Measurements from ENCODE around the gene CHEK2. TPM values are rescaled to one million over a fixed set of nuclear protein-coding genes. Genes with fewer than 3 reads are reported as not detected.

Gene CHEK2
- total and polyA plus RNA-seq, 2 of the 4 experiments (the other 2 are of a cell fraction): 9.9 to 16.1 TPM

GRCh38 chr22:28728621-28729313, 12.9 kb downstream of the CHEK2 start:
- in situ Hi-C loops (cut with MboI; ENCODE audit: low sequenced_read_pairs): no loop called here
- H3K9me3 ChIP-seq (ENCODE audit: control insufficient read depth, insufficient read depth, low read length): no peaks in the 10 kb centered on the region
- no peak overlapping the region for H3K4me3 ChIP-seq (ENCODE audit: insufficient read depth, low read depth, low read length)
- H3K36me3 ChIP-seq (ENCODE audit: control insufficient read depth, insufficient read depth, low read length): peaks cover 2% of the 10 kb centered on the region; the same call in 1 of the 2 replicates
- CTCF ChIA-PET: no interaction called here
- no TSS peak for BruUV-seq (replicated peaks)
- H4K91ac ChIP-seq (ENCODE audit: insufficient read depth, low read depth, low read length): no peak overlapping the region
- H4K20me1 ChIP-seq (ENCODE audit: insufficient read depth, low read length): no peaks in the 10 kb centered on the region
- no peak overlapping the region for H4K8ac ChIP-seq (ENCODE audit: low read depth in 2 of 2, low read length in 2 of 2)
- no peaks in the 10 kb centered on the region for H3K27me3 ChIP-seq (ENCODE audit: control insufficient read depth, insufficient read depth, low read length)
- no peak overlapping the region for H2AFZ ChIP-seq (replicated peaks; ENCODE audit: low read length, poor library complexity)
- 93% methylated on average over 5 of the region's 10 CpGs; no CpG with 5 or more reads in 1 of the 2 experiments for WGBS, 2 experiments (ENCODE audit: extremely low coverage in 2 of 2, insufficient read length in 1 of 2)
- H2AK9ac ChIP-seq (replicated peaks; ENCODE audit: low read depth, low read length, poor library complexity): no peak overlapping the region
- ATAC-seq (ENCODE audit: low read depth): no peak
- POLR2A ChIA-PET (ENCODE audit: unreplicated experiment): no interaction called here
- H3K4me2 ChIP-seq (ENCODE audit: low read depth, low read length): no peak overlapping the region
- no peak overlapping the region for H2BK15ac ChIP-seq (ENCODE audit: low read depth, low read length)
- H3K4me1 ChIP-seq (ENCODE audit: control insufficient read depth, insufficient read depth, low read length): peaks cover 2% of the 10 kb centered on the region
- H3K79me1 ChIP-seq (ENCODE audit: low read depth in 1 of 2, low read length in 2 of 2): peaks cover 0 to 5% of the 10 kb centered on the region in 2 experiments; a peak in 1 of 4 replicates
- no peak overlapping the region for H3K9ac ChIP-seq (ENCODE audit: low read depth, low read length)
- dilution Hi-C loops (cut with HindIII; ENCODE audit: low sequenced_read_pairs, unreplicated experiment): no loop called here
- H2BK5ac ChIP-seq (ENCODE audit: low read depth, low read length, poor library complexity, severe bottlenecking): no peak overlapping the region
- H3K23ac ChIP-seq (ENCODE audit: low read depth, low read length): no peak overlapping the region
- intact Hi-C loops (cut with micrococcal nuclease): no loop called here
- no peak overlapping the region for H3K56ac ChIP-seq (ENCODE audit: extremely low read depth, insufficient read depth, low read length)
- no peak overlapping the region for H3K14ac ChIP-seq (replicated peaks; ENCODE audit: low read depth, low read length)
- H3K4ac ChIP-seq (ENCODE audit: low read depth, low read length): no peak overlapping the region
- no peak overlapping the region for H2AK5ac ChIP-seq (ENCODE audit: low read depth, low read length)
- no peak for DNase-seq
- H3K27ac ChIP-seq (ENCODE audit: insufficient read depth, low read length): no peak overlapping the region
- no peak overlapping the region for H2BK120ac ChIP-seq (ENCODE audit: low read depth, low read length)
- H3K18ac ChIP-seq (ENCODE audit: low read depth, low read length): no peak overlapping the region
- no peak overlapping the region for H4K5ac ChIP-seq (ENCODE audit: low read depth, low read length)
- peaks cover 8% of the 10 kb centered on the region for H3K9me1 ChIP-seq (ENCODE audit: insufficient read depth, low read length)
- no peak for TF ChIP-seq MAZ (IDR thresholded peaks at IDR 0.05; ENCODE audit: borderline replicate concordance, low read depth, low read length)
- no peak for TF ChIP-seq SMC3 (IDR thresholded peaks at IDR 0.05; ENCODE audit: low read depth, low read length)
- TF ChIP-seq BHLHE40 (IDR thresholded peaks at IDR 0.05; ENCODE audit: low read depth, low read length): no peak
- TF ChIP-seq CTCF (conservative IDR thresholded peaks at IDR 0.05; ENCODE audit: low read depth, low read length): no peak
- TF ChIP-seq POLR2A (IDR thresholded peaks at IDR 0.05; ENCODE audit: low read depth, low read length): no peak
- no peak for TF ChIP-seq NFE2L2 (IDR thresholded peaks at IDR 0.05; ENCODE audit: low read depth, low read length)
- TF ChIP-seq ELK1 (IDR thresholded peaks at IDR 0.05; ENCODE audit: borderline replicate concordance, low read depth, low read length): no peak
- no peak for TF ChIP-seq MXI1 (IDR thresholded peaks at IDR 0.05; ENCODE audit: borderline replicate concordance, low read depth, low read length)
- TF ChIP-seq CHD1 (IDR thresholded peaks at IDR 0.05; ENCODE audit: low read depth, low read length): no peak
- TF ChIP-seq RAD21 (IDR thresholded peaks at IDR 0.05; ENCODE audit: low read length): no peak
- TF ChIP-seq CEBPB (IDR thresholded peaks at IDR 0.05; ENCODE audit: low read depth, low read length): no peak; the same call in 1 of the 2 replicates
- no peak for TF ChIP-seq MAFK (IDR thresholded peaks at IDR 0.05; ENCODE audit: low read depth, low read length)
- TF ChIP-seq USF2 (IDR thresholded peaks at IDR 0.05; ENCODE audit: low read depth, low read length): no peak
- TF ChIP-seq FOS (IDR thresholded peaks at IDR 0.05; ENCODE audit: low read depth, low read length): no peak
- no peak overlapping the region for H2BK20ac ChIP-seq (ENCODE audit: low read depth, low read length)
